ELF-1 (cell line): ENCODE results near the gene KRTAP10-9.

Experiments
- DNase-seq: peaks from one replicate; pipeline ENCODE4 v3.0.0-alpha.2; 2016; ENCODE audit warnings: low read depth, low spot score

Gene KRTAP10-9

DNA sequence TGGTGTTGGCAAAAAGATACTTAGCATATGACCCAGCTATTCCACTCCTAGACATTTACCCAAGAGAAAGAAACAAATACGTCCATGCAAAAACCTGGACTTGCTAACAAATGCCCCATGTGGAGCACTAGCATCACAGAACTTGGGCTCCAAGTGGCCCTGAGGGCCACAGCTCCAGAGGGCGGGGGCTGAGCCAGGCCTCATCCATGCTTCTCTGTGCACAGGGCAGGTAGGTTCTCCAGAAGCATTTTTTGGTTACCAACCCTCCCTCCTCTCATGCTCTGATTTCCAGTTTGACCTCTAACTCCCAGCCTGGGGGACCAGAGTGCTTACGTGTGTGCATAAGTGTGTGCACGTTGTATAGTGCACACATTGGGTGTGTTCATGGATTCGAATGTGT, 37.8 kb downstream of the KRTAP10-9 start:
- no peak for DNase-seq

DNA sequence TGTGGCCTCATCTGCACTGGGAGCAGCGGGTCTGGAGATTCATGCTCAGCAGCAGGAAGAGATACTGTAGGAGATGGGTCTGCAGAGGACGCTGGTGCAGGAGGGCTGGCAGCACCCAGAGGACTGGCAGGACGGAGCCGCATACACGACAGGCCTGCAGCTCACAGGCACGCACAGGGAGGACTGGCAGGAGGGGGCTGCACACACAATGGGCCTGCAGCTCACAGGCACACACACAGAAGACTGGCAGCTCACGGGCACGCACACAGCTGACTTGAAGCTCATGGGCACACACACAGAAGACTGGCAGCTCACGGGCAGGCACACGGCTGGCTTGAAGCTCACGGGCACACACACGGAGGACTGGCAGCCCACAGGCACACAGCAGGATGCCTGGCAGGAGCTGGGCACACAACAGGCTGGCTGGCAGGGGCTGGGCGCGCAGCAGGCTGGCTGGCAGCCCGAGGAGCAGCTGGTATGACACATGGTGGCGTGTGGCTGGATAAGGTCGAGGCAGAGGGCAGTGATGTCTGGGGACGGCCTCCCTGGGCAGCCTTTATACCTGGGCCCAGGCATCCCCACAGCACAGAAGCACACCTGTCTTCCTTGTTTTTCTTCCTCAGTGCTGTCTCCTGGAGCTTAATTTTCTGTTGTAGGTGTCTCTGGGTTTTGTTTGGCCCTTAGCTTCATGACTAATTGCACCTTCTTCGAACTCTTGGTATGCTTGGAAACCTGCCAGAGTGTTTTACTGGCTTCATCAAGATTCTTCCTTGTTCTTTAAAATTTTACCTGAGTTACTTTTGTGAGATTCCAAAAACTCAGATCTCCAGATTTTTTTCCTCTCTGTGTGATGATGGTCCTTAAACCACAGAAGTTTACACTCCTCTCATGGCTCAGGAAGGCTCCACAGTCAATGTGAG, 39.8 kb downstream of the KRTAP10-9 start, which contains the start of gene KRTAP12-2:
TSS of gene KRTAP12-2 (minus strand) at position 527 of the 920 bp plus-strand sequence. CDS start at position 486, 41 bp downstream.
- DNase-seq = no peak

DNA sequence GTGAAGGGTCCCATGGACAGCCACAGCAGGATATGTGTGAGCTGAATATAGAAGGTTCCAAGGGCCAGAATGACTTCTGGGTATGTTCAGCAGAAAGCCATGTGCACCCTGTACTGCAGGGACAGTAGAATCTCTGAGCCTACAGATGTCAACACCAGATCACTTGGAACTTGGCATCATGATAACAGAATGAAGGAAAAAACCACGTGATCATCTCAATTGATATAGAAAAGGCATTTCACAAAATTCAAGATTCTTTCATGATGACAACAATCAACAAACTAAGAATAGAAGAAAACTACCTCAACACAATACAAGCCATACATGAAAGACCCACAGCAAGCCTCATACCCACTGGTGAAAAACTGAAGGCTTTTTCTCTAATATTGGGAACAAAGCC, 40.7 kb downstream of the KRTAP10-9 start:
- DNase-seq = no peak

DNA sequence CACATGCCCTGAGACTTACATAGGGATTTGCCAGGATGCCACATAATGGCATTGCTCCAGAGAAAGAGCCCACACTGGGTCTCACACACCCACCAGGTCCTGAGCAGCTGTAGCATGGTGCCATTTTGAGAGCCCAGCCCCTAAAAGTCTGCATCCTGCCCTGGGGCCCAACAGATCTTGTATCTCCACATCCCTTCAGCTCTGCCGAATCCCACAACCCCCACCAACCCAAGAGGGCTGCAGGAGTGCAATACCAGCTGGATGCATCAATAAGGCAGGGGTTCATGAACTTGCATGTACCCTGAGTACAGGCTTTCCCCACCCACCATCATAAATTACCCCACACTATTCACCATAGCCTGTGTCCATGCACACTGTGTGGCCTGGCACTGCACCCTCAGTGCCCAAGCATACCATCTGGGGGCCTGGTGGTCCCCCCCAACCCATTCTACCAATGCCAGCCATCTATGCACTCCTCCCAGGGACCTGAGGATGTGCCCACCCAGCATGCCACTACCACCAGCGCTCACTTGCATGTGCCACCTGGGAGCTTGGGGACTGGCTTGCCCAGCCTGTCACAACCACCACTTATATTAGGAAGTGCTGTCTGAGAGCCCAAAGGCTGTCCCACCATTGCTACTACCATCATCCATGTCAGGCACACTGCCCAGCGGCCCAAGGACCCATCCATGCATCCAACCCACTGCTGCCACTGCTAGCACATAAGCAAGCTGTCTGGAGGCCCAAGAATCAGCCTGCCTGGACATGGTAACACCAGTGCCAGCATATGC, 43.9 kb downstream of the KRTAP10-9 start:
- DNase-seq = no peak

DNA sequence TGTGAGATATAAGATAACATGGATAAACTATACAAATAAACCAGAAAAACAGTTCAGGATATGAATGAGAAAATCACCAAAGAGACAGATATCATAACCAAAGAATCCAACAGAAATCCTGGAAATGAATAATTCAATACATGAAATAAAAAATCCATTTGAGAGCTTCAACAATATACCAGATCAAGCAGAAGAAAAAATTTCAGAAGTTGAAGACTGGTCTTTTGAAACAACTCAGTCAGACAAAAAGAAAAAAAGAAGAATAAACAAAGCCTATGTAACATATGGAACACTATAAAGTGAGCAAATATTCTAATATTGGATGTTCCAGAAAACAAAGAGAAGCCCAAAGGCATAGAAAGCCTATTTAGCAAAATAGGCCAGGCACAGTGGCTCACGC, 45.0 kb downstream of the KRTAP10-9 start:
- no peak for DNase-seq

DNA sequence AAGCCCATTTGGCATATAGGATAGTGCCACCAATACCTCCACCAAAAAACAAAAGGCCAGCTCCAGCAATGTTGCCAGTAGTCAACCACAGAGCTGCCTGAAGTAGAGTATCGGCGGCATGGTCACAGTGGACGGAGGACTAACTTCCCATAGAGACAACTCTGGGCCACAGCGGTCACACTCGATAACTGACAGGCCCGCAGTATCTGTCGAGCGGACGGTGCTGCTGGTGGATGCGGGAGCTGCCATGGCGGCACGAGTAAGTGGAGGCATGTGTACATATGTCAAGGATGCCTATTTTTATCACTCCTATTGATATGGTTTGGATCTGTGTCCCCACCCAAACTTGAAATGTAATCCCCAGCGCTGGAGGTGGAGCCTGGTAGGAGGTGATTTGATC, 51.0 kb downstream of the KRTAP10-9 start:
- no peak for DNase-seq
